NCI-H524 (cell line): ENCODE measurements around the gene TICRR.

Experiments
- DNase-seq, 2 experiments: peaks; one replicate each; lab custom pipeline; 2025; lab: John Stamatoyannopoulos, UW

TICRR gene

DNA sequence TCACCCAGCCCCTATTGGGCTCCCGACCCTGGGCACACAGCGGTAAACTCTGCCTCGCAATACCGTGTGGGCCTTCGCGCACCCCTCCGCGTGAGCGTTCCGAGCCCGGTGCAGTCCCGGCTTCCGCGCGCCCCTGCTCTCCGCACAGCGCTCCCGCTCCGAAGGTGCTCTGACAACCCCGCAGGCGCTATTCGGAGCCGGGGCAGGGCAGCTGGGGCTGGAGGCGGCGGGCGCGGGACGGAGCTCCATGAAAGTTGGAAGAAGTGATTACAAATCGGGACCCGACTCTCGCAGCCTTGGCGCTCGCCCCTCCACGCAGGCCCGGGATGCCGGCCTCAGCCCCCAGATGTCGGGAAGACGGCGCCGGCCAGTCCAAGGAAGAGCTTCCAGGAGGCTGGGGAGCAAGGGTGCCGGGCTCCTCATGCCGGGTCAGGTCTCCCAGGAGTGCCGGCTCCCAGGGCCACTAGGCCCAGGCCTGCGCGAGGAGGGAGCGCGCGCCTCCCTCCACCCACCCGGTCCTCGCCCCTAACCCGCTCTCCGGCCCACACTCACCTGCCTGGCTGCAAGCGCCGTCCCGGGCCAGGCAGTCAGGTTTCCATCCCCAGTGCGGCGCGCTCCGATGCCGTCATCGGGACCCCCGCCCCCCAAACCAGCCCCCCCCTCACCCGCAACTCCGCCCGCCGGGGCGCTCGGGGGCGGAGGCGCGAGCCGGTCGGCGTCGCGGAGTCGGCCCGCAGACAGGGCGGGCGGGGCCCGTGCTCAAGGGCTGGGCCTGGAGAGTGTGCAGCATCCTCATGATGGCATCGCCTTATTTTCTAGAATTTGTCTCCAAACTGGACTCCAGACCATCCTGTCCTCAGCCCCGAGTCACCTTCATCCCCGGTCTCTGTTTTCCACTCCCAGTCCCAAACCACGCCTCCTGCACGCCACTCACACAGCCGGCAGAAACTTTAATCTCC is 79.9 kb downstream of the TICRR start, which contains the start of gene KIF7:
Gene KIF7, minus strand, starts transcription at position 621 of the 959 bp plus-strand sequence. CDS start 2,537 bp downstream, outside the sequence.
- peak; percentile 26 to 44 for DNase-seq

DNA sequence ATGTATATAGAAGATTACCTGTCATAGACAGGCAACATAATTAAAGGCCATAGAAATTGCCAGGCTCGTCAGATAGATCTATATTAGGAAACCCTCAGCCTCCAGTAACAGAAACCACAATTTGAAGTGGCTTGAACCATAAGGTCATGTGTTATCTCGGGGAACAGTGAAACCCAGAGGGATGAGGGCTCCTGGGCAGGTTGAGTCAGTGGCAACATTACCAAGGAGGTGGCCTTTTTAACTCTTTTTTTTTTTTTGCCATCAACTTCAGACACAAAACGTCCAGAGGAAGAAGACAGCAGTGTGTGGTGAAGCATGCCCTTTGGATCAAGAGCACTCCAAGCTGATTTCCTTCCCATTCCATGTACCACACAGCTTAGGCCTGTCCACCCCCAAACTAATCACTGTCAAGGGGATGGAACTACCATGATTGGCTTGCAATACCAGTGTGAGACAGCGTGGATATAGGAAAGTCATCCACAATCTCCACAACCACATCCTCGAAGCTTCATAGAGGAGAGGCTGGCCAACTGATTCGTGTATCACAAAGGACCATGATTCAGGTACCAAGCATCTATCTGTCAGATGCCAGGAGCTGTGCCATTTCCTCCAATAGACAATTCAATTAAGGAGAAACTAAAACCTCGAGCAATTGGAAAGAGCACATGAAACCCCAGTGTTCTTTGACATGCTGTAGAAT is 81.0 kb downstream of the TICRR start:
- no peak for DNase-seq

DNA sequence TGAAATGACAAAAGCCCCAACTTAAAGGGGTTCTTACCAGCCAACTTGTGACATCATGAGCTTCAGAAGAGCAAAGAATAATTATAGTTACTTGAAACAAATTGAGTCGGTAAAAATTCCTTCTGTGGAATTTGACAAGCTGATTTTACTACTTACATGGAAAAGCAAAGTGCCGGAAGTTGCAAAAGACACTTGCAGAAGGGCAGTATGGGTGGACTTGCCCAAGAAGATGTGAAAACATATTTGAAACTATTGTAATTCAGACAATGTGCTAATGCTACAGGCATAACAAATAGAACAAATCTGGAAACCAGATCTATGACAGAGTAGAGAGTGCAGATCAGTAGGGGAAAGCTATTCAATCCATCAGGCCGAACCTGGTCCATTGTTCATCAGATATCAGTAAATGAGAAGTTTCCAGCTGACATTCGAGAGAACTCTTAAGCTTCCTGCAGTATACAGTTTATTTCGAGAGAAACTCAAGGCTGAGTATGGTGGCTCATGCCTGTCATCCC is 82.5 kb downstream of the TICRR start:
- no peak for DNase-seq

DNA sequence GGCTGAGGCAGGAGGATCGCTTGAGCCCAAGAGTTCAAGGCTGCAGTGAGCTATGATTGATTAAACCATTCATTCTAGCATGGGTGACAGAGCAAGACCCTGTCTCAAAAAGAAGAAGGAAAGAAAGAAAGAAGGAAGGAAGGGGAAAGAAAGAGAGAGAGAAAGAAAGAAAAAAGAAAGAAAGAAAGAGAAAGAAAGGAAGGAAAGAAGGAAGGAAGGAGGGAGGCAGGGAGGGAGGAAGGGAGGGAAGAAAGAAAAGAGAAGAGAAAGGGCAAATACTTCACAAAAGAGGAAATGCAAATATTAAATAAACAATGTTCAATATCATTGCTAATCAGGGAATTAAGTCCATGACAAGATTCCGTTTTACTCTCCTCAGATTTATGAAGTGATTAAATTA is 84.0 kb downstream of the TICRR start:
- no peak for DNase-seq

DNA sequence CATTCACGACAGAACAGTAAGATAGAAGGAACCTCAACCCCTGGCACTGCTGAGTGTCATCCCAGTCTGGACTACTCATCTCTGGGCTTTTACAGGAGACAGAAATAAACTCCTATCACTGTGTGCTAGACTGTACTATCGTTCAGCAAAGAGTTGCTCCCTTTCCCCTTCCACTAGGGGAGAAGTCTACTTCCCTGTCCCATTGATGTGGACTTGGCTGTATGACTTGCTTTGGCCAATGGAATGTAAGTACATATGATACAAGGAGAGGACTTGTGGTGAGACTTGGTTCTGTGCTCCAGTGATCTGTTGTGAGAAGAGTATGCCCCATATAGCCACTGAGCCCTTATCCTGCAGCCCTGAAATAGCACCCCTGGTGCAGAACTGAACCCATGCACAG is 85.3 kb downstream of the TICRR start:
- DNase-seq = no peak

DNA sequence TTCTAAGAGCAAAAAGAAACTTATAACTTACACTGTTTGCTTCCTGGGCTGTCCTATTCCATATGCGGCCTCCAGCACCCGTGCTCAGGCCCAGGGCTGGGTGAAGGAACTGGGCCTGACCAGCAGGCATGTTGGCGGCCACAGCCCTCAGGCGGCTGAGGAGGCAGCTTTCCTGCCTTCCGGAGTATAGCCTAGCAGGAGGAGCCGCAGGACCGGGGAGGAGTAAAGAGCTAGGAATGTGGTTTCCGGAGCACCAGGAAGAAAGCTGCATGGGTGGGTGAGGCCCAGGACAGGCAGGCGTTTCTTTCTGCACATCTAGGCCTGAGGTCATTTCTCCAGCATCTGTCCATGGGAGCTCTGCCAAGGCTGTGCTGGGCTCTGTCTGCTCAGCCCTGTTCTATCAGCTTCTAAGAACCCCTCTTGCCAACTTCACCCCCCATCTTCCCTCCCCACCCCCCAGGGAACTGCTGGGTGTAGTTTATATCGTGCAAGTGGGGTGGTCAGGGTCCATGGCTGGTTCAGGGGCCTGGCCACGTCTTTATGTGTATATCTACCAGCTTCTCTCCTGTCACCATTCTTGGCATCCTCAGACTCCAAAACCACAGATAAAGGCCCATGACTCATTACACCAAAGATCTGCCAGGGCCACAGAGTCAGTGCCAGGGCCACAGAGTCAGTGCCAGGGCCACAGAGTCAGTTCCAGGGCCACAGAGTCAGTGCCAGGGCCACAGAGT is 87.8 kb downstream of the TICRR start:
- DNase-seq = no peak

DNA sequence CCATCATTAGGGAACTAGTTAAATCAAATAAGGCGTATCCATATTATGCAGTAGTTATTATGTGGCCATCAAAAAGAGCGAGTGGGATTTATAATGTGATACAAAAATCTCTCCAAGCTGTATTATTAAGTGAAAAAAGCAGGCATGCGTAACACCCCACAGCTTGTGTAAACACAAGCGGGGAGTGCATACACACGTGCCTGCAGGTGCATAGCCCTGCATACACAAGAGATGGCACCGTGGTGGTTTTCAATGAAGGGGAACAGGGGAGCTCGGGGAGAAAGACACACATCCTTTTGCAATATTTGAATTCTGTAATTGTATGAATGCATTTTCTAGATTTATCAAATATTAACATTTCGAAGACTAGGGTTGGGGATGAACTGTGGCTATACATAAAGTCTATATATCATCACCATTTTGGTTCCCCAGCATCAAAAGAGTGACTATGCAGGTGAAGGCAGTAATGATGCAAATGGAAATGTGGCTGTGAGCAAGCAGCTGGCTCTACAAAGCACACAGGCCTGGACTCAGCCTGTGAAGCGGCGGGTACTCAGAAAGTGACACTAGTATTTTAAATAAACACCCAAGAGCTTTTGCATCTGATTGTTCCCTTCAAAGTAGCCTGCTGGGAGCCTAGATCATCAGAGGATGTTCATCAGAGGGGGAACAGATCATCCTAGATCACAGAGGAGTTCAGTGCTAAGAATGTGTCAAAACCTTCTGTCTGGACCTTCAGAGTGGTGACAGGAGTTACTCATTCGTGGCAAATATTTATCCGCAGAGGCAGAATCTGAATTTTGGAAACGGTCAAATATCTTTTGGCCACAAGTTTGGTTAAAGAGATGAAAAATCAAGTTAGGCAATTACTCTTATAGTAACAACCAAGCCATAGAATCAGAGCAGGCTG is 89.4 kb downstream of the TICRR start:
- DNase-seq = no peak

DNA sequence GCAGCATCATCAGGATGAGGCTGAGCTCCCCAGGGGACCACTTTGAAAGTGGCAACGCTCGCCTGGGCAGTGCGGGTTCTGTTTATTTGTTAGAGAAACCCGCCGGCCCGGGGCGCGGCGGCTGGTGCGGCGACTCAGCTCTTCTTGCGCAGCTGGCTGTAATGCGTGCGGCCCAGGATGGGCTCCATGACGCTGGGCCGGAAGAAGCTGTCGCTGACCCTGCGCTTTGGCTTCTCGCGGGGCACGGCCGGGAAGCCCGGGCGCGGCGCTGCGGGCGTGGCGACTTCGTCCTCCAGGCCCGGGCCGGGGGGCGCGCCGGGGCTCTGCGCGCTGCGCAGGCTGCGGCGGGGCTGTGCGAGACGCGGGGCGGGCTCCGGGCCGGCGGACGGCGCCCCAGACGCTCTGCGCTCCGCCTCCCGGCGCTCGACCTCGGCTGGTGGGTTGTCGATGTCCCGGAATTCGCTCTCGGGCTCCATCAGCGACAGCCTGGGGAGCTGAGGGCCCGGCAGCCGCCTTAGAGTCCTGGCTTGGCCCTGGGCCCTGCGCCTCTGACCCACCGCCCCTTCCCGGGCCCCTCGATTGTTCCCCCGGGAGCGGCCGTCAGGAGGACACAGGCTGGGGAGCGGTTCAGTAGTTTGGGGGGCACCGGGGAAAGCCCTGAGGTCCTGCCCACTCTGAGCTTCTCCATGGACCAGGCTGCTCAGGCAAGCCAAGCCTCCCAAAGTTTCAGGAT is 90.3 kb downstream of the TICRR start:
- DNase-seq = peak in 1 of 2 experiments; percentile 46

DNA sequence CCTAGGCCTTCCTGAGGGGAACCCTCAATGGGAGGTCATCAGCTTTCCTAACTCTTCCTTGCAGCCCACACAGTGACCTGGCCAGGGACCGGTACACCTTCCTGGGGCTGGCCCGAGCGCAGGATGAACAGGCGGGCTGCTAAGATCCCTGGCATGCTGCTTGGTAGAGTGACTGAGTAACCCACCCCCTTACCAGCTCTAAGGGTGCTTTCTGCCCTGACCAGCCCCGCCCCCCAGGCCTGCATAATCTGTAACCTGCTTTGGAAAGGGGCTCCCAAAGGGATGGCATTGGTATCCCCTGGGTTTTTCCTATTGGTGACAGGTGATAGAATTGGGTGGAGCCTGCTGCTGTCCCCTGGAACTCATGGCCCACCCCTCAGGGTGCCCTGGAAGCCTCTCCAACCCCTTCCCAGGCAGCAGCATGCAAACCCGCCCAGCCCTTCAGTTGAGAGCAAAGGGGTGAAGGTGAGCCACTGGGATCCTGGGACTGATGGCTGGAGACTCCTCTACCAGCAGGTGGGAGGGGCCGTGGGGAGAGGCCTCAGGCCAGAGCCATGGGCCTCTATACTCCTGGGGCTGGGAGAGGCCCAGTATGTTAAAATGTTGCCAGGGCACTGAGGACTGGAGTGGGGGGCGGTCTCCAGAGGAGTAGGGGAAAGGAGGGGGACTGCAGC is 91.1 kb downstream of the TICRR start:
- no peak for DNase-seq

DNA sequence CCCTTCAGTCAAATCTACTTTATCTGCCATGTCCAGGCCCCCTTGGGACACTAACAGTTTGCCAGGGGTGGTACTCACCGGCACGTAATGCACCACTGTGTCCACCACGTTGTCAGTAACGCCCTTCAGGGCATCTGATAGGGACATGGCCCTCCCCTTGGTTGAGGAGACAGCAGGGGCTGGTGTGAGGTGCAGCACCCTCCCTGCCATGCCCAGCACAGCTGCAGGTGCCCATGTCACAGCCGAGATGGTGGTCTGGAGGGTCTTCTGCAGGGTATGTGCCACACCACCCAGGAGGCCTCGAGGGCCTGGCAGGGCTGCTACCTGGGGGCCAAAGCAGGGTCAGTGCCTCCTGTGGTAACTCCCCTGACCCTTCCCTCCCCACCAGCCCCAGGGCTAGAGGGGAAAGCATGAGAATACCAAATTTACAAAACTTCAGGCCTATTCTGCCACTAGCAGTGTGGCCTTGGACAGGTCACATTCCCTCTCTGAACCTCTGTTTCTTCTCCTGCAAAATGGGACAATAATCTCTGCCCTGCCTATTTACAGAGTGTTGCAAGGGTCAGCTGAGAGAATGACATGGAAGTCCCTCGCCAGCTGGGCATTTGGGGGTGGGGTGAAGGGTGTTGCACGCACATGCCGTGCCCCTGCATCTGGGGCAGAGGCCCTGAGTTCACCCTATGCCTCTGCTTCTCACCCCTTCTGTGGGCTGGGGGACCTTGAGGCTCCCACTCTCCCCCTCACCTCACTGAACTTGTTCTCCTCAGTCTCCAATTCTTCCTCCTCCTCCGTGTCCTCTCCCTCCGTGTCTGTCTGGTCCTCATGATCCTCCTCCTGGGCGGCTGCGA is 91.8 kb downstream of the TICRR start:
- DNase-seq = no peak

DNA sequence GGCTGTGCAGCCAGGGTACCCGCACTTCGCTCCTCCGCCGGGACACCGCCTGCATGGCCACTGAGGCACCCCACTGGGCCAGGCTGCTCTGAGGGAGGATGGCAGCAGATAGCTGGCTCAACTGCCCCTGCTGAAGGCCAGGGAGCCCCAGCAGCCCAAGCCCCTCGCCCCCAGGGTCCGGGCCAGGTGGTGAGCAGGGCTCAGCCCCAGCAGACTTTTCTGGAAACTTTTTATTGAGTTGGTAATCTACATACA is 92.4 kb downstream of the TICRR start:
- no peak for DNase-seq

DNA sequence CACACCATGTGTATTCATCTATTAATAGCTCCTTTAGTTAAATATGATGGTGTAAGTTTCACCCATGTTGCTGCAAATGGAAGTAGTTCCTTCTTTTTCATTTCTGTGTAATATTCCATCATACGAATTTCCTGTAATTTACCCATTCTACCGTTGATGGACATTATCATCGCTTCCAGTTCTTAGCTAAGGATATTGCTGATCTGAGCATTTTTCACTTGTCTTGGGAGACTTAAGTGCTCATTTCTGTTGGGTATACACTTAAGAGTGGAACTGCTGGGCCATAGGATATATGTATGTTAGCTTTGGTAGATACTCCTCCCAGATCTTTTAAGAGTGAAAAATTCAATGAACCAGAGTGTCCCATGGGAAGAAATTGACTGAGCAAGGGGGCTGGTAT is 92.9 kb downstream of the TICRR start:
- DNase-seq = no peak

DNA sequence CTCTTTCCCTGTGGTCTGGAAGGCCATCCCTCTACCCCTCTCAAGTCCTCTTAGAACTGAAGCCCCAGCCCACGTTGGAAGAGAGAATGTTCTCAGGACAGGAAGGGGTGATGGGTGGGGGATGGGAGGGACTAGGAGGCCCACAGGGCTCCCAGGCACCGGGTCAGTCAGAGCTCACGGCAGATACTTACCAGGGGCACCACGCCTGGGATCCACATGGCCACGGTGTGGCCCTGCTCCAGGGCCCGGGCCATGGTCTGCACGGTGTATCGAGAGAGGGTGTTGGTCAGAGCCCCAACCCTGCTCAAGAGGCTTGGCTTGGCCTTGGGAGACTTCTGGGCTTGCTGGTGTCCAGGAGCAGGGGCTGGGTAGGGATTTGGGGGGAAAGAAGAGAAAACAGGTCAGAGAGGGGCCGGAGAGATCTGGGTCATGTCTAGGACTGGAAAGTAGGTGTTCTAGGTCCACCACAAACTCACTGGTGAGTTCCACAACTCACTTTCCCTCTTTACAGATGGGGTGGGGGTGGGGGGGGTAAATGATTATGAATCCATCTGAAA is 94.1 kb downstream of the TICRR start:
- DNase-seq = no peak

DNA sequence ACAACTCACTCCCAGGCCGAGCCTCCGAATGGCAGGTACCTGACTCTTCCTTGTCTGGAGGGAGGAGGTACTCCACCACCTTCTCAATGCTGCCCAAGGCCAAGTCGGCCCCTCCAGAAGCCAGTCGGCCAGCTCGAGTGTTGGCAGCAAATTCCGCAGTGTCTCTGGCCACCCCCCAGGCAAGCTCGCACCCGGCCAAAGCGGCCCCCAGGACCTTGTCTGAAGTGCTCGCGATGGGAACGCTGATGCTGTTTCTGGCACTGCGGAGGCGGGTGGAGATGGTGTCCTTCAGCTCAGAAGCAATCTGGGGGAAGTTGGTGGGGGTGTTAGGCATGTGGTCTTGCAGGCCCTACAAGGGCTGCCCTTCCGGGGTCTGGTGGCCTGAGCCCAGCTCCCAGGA is 94.7 kb downstream of the TICRR start:
- no peak for DNase-seq

DNA sequence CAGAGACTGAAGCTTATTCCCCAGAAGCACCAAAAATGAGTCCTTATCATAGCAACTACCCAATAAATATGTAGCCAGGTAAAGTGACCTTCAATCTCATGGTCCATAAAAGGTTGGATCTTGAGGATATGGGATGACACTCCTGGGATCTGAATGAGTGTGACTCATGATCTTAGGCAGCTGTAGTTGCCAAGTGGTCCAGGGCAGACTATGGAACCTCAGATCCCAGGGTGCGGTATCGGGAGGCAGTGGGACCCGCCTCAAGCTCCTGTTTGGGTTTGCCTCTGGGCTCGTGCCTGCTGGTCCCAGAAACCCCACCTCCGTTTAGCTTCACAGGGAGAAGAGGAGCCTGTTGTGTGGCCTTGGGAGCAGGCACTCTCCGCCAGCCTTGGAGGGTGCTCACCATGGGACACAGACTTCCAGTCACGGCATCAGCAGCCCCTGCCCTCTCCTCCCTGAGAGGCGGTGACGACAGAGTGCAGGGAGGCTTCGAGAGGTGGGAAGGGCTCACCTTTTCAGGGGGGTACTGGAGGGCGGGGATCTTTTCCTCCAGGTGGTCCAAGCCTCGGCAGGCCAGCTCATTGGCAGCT is 95.8 kb downstream of the TICRR start:
- DNase-seq = no peak

DNA sequence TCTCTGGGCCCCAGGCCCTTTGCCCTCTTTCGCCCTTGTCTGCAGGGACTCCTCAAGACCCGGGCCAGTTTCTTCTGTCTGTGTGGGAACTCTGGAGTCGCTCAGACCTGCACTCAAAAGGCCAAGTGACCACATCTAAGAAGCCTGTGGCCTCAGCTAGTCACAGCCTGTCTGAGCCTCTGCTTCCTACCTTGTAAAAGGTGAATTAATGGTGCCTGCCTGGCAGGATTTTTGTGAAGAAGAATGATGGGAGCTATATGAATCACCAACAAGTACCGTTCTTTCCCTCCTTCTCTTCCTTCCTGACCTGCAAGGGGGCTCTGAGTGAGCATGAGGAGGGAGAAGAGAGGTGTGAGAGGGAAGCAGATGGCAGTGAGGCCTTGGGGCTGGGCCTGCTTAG is 96.4 kb downstream of the TICRR start:
- DNase-seq = no peak

DNA sequence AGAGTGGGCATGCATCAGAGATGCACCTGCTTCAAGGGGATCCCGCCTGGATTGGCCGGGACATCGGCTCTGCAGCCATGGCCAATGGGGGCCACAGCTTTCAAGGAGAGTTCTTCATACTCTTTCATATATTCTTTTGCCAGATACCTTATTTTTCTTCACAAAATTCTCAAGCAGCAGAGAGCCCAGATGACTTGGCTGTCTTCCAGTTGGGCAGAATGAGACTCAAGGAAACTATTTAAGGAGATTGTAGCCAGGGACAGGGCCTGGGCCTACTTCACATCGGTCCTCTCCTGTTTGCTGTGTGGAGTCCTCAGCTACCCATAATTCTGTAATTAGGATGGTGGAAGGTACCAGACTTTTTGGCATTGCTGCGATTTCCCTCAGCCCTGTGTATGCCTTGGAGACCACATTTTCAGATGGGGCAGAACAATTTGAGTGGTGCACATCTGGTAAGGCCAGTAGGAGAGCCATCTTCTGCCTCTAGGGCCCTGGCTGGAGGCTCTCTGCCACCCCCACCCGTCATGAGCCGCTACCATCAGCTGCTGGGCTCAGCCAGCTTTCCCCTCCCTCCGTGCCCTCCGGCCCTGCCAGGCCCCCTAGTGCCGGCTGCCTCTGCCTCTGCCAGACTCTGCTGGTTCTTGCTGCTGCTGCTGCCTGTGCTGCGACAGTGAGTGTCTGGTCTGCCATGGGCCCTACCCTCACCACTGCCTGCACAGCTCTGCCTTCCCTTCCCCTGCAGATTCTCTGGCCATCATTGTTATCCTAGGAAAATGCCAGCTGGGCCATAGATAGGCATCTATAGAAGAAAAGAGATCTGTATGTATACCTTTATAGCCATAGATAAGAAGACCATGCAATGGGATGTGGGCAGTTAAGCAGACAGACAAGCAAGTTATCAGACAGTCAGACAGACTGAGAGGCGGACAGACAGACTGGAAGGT is 97.2 kb downstream of the TICRR start:
- no peak for DNase-seq
